ENCODE results near the gene TXNIP. TPM values are rescaled to one million over a fixed set of nuclear protein-coding genes. Genes with fewer than 3 reads are reported as not detected.

Gene TXNIP
- total and polyA plus RNA-seq, 2 donors (not counting 1 experiment from before 2014, with no cell fraction given) = 542 to 1,651 TPM

GRCh38 chr1:145974721-145975120 is 21.7 kb downstream of the TXNIP start:
- POLR2A ChIA-PET = no interaction called here

DNA sequence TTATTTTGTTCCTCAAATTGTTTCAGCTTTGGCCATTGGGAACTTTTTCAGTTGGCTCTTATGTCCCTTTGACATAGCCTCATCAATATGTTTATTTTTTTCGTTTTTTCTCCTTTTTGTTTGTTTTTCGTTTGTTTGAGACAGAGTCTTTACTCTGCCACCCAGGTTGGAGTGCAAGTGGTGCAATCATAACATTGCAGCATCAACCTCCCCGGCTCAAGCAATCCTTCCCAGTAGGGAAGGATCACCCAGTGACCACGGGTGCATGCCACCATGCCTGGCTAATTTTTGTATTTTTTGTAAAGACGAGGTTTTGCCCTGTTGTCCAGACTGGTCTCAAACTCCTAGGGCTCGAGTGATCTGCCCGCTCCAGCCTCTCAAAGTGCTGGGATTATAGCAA is 23.8 kb downstream of the TXNIP start:
- intact Hi-C loops (cut with micrococcal nuclease) = no loop called here
- Histone ChIP-seq H3K9me3 (ENCODE audit: control extremely low read depth in 1 of 3, control insufficient read depth in 2 of 3, insufficient read depth in 1 of 3, low read length in 2 of 3) (peaks cover 0 to under 1% (median 0%) of the 10 kb centered on the region in 3 donors), H3K79me2 (ENCODE audit: control insufficient read depth, insufficient read depth, low read length) (peaks cover 59% of the 10 kb centered on the region), H3K4me3 (ENCODE audit: control extremely low read depth in 1 of 5, extremely low read depth in 1 of 5, insufficient read depth in 1 of 5, low read depth in 2 of 5, low read length in 4 of 5) (no peak overlapping the region), H4K20me1 (ENCODE audit: control insufficient read depth, insufficient read depth, low read length, poor library complexity, severe bottlenecking) (no peaks in the 10 kb centered on the region), H3K27ac (ENCODE audit: low read length in 2 of 2) (no peak overlapping the region), H3K9ac (ENCODE audit: low read length) (no peak overlapping the region), H3K4me2 (replicated peaks; ENCODE audit: low read depth, low read length, poor library complexity, severe bottlenecking) (no peak overlapping the region), H3K4me1 (ENCODE audit: control insufficient read depth in 2 of 2, insufficient read depth in 2 of 2, low read length in 2 of 2) (peaks cover 5 to 6% of the 10 kb centered on the region in 2 donors), H3K27me3 (replicated peaks in 1 of 4; ENCODE audit: control extremely low read depth in 1 of 4, control insufficient read depth in 3 of 4, insufficient read depth in 4 of 4, low read length in 3 of 4) (no peaks in the 10 kb centered on the region), H3K36me3 (replicated peaks in 1 of 2; ENCODE audit: control extremely low read depth in 1 of 2, control insufficient read depth in 1 of 2, extremely low read depth in 1 of 2, insufficient read depth in 2 of 2, low read length in 1 of 2) (peaks cover under 1 to 7% of the 10 kb centered on the region in 2 experiments), H2AFZ (ENCODE audit: insufficient read depth, low read depth, low read length, poor library complexity, severe bottlenecking) (no peak overlapping the region)
- WGBS (ENCODE audit: insufficient coverage) = 95% methylated on average over 7 of the region's 7 CpGs
- POLR2A ChIA-PET = no interaction called here
- Mint-ChIP-seq H3K27me3 (no peaks in the 10 kb centered on the region), H3K4me3 (no peak overlapping the region), H3K4me1 (peaks cover 7% of the 10 kb centered on the region), H3K27ac (no peak overlapping the region), H3K9me3 (ENCODE audit: insufficient read depth) (no peaks in the 10 kb centered on the region)
- DNase-seq (no peak), ATAC-seq (ENCODE audit: low read depth) (no peak)
- no peak for TF ChIP-seq CTCF (IDR thresholded peaks at IDR 0.05)
- TF ChIP-seq EZH2 (IDR thresholded peaks at IDR 0.05; ENCODE audit: borderline replicate concordance, insufficient read depth, low read depth, low read length, poor library complexity, severe bottlenecking) = no peak
- CTCF ChIA-PET = interaction anchor here (0.6 to 1.7 kb wide), 5 partner anchors 30 to 86 kb away, joined by 3 to 5 read pairs (median 4); no protein-coding TSS in a partner anchor

More at GRCh38 chr1:145974721-145975120, 21.7 kb downstream of the TXNIP start:
- H3K9me3 ChIP-seq (ENCODE audit: control extremely low read depth in 1 of 3, control insufficient read depth in 2 of 3, insufficient read depth in 1 of 3, low read length in 2 of 3) = no peaks in the 10 kb centered on the region
- Mint-ChIP-seq H3K4me1 (peaks cover 2% of the 10 kb centered on the region), H3K27ac (no peak overlapping the region), H3K4me3 (no peak overlapping the region), H3K9me3 (ENCODE audit: insufficient read depth) (no peaks in the 10 kb centered on the region), H3K27me3 (no peaks in the 10 kb centered on the region)
- no peak overlapping the region for H2AFZ ChIP-seq (ENCODE audit: insufficient read depth, low read depth, low read length, poor library complexity, severe bottlenecking)
- no peak overlapping the region for H3K4me2 ChIP-seq (replicated peaks; ENCODE audit: low read depth, low read length, poor library complexity, severe bottlenecking)
- no peak overlapping the region for H3K27ac ChIP-seq (ENCODE audit: low read length in 2 of 2)
- peaks cover 0 to 7% of the 10 kb centered on the region in 2 experiments for H3K36me3 ChIP-seq (replicated peaks in 1 of 2; ENCODE audit: control extremely low read depth in 1 of 2, control insufficient read depth in 1 of 2, extremely low read depth in 1 of 2, insufficient read depth in 2 of 2, low read length in 1 of 2)
- 100% methylated on average over 2 of the region's 7 CpGs for WGBS (ENCODE audit: insufficient coverage)
- H3K9ac ChIP-seq (ENCODE audit: low read length) = no peak overlapping the region
- TF ChIP-seq CTCF (IDR thresholded peaks at IDR 0.05) (no peak), EZH2 (IDR thresholded peaks at IDR 0.05; ENCODE audit: borderline replicate concordance, insufficient read depth, low read depth, low read length, poor library complexity, severe bottlenecking) (no peak)
- H4K20me1 ChIP-seq (ENCODE audit: control insufficient read depth, insufficient read depth, low read length, poor library complexity, severe bottlenecking) = no peaks in the 10 kb centered on the region
- no peaks in the 10 kb centered on the region for H3K27me3 ChIP-seq (replicated peaks in 1 of 4; ENCODE audit: control extremely low read depth in 1 of 4, control insufficient read depth in 3 of 4, insufficient read depth in 4 of 4, low read length in 3 of 4)
- no peak for ATAC-seq (ENCODE audit: low read depth)
- H3K79me2 ChIP-seq (ENCODE audit: control insufficient read depth, insufficient read depth, low read length) = peaks cover 44% of the 10 kb centered on the region
- no peak overlapping the region for H3K4me3 ChIP-seq (ENCODE audit: control extremely low read depth in 1 of 5, extremely low read depth in 1 of 5, insufficient read depth in 1 of 5, low read depth in 2 of 5, low read length in 4 of 5)
- DNase-seq = no peak
- H3K4me1 ChIP-seq (ENCODE audit: control insufficient read depth in 2 of 2, insufficient read depth in 2 of 2, low read length in 2 of 2) = peaks cover 27% of the 10 kb centered on the region in 2 donors
- intact Hi-C loops (cut with micrococcal nuclease) = no loop called here
- CTCF ChIA-PET = interaction anchor here (0.9 to 7.1 kb wide), 3 partner anchors 34 to 129 kb away, joined by 3 to 68 read pairs (median 4); partner anchors contain the start of gene NUDT17

Measured in B cell (primary cell).